22Rv1 (cell line): ENCODE results near the gene ARID1B.

ENCODE experiments used
- H3K27ac ChIP-seq: fragments of 450-650 bp; 2 replicates; pipeline ENCODE4 v1.5.1; 2017
- CTCF ChIP-seq: fragments of 450-650 bp; IDR thresholded peaks from 2 replicates; pipeline ENCODE4 v1.5.1; 2017; ENCODE audit warnings: mild to moderate bottlenecking
- ZFX ChIP-seq: fragments of 450-650 bp; IDR thresholded peaks from 2 replicates; pipeline ENCODE4 v1.6.1; 2017; ENCODE audit warnings: antibody characterized with exemption, borderline replicate concordance

The ARID1B gene

GRCh38 chr6:157173776-157174175, 396.6 kb downstream of the ARID1B start:
- TF ChIP-seq CTCF (no peak), ZFX (no peak)
- H3K27ac ChIP-seq = no peak overlapping the region

GRCh38 chr6:157174731-157175130, 397.6 kb downstream of the ARID1B start:
- H3K27ac ChIP-seq = no peak overlapping the region
- TF ChIP-seq ZFX (no peak), CTCF (no peak)

- H3K27ac ChIP-seq = no peak overlapping the region
- no peak for TF ChIP-seq ZFX
- TF ChIP-seq CTCF = no peak
Measured at GRCh38 chr6:157177731-157178336, 400.7 kb downstream of the ARID1B start.

GRCh38 chr6:157181649-157182048, 404.5 kb downstream of the ARID1B start:
- no peak for TF ChIP-seq CTCF
- no peak for TF ChIP-seq ZFX
- no peak overlapping the region for H3K27ac ChIP-seq

GRCh38 chr6:157182503-157183264, 405.5 kb downstream of the ARID1B start:
- no peak overlapping the region for H3K27ac ChIP-seq

GRCh38 chr6:157184202-157185015, 407.2 kb downstream of the ARID1B start:
- peak; percentile 93 for TF ChIP-seq CTCF
- TF ChIP-seq ZFX = no peak
- H3K27ac ChIP-seq = no peak overlapping the region

More at GRCh38 chr6:157182503-157183264, 405.5 kb downstream of the ARID1B start:
- TF ChIP-seq CTCF = no peak
- TF ChIP-seq ZFX = no peak
